SJSA1 (cell line): ENCODE measurements around the gene ANO6. TPM values are rescaled to one million over a fixed set of nuclear protein-coding genes. Genes with fewer than 3 reads are reported as not detected.

Experiments used
- DNase-seq, 2 experiments: peaks; one replicate each; pipeline ENCODE4 v3.0.0-alpha.2; 2015 to 2020; ENCODE audit warnings: low spot score in 2 of 2, low read depth in 1 of 2
- H3K27ac ChIP-seq: fragments of 250-450 bp; sonication (Bioruptor Pico); 2 replicates; pipeline ENCODE4 v1.5.1; 2020; ENCODE audit warnings: mild to moderate bottlenecking, moderate library complexity
- H3K27me3 ChIP-seq: fragments of 250-450 bp; sonication (Bioruptor Pico); replicated peaks from 2 replicates; pipeline ENCODE4 v1.5.1; 2020; ENCODE audit warnings: mild to moderate bottlenecking, moderate library complexity
- H3K36me3 ChIP-seq: fragments of 250-450 bp; sonication (Bioruptor Pico); 2 replicates; pipeline ENCODE4 v1.5.1; 2020; ENCODE audit warnings: mild to moderate bottlenecking
- H3K4me1 ChIP-seq: fragments of 250-450 bp; sonication (Bioruptor Pico); replicated peaks from 2 replicates; pipeline ENCODE4 v1.6.1; 2021; ENCODE audit warnings: mild to moderate bottlenecking
- H3K4me3 ChIP-seq: fragments of 250-450 bp; sonication (Bioruptor Pico); 2 replicates; pipeline ENCODE4 v1.5.1; 2020; ENCODE audit warnings: mild to moderate bottlenecking
- H3K9me3 ChIP-seq: fragments of 250-450 bp; sonication (Bioruptor Pico); replicated peaks from 2 replicates; pipeline ENCODE4 v1.5.1; 2020; ENCODE audit warnings: mild to moderate bottlenecking
- total RNA-seq: library from RNA; depleted of rRNA; stranded (reverse); fragments of >200 nt; shearing (Covaris generic); gene quantifications from 2 replicates; pipeline ENCODE4 v1.2.3, GENCODE V29; 2014

The ANO6 gene
- total RNA-seq, 1 experiment from 2014 or later: 88.8 TPM

GRCh38 chr12:45421736-45422135, 205.8 kb downstream of the ANO6 start:
- DNase-seq: no peak
- Histone ChIP-seq H3K27me3 (no peaks in the 10 kb centered on the region), H3K27ac (no peak overlapping the region), H3K4me1 (no peaks in the 10 kb centered on the region), H3K36me3 (peaks cover 41% of the 10 kb centered on the region), H3K9me3 (no peaks in the 10 kb centered on the region), H3K4me3 (no peak overlapping the region)

DNA sequence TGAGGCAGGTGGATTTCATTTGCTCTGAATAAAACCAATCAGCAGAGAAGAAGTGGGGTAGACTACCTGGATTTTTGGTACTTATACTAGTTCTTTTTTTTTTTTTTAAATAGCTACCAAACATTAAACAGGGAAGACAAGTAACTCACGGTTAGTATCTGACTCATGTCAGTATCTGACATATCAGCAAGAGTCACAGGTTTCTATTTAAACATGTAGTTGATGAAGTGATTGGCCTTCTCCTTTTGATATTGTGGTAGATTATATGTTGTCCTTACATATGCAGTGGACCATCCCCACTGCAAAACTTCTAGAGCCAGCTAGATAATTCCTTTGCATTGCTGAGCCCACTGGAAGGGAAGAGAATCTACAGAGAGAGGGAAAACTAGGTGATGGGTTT, 208.0 kb downstream of the ANO6 start:
- Histone ChIP-seq H3K36me3 (peaks cover 34% of the 10 kb centered on the region), H3K4me3 (no peak overlapping the region), H3K27ac (no peak overlapping the region), H3K4me1 (no peaks in the 10 kb centered on the region), H3K27me3 (no peaks in the 10 kb centered on the region), H3K9me3 (no peaks in the 10 kb centered on the region)
- no peak for DNase-seq

- H3K4me3 ChIP-seq: no peak overlapping the region
- no peaks in the 10 kb centered on the region for H3K27me3 ChIP-seq
- H3K9me3 ChIP-seq: no peaks in the 10 kb centered on the region
- H3K4me1 ChIP-seq: no peaks in the 10 kb centered on the region
- H3K27ac ChIP-seq: no peak overlapping the region
- H3K36me3 ChIP-seq: peaks cover 40% of the 10 kb centered on the region
- no peak for DNase-seq
Observed at GRCh38 chr12:45425426-45425825, 209.5 kb downstream of the ANO6 start.

GRCh38 chr12:45426294-45426693, 210.4 kb downstream of the ANO6 start:
- no peak for DNase-seq
- Histone ChIP-seq H3K36me3 (peaks cover 34% of the 10 kb centered on the region), H3K4me3 (no peak overlapping the region), H3K27ac (no peak overlapping the region), H3K27me3 (no peaks in the 10 kb centered on the region), H3K4me1 (no peaks in the 10 kb centered on the region), H3K9me3 (no peaks in the 10 kb centered on the region)

GRCh38 chr12:45427042-45427441, 211.1 kb downstream of the ANO6 start:
- H3K9me3 ChIP-seq: no peaks in the 10 kb centered on the region

DNA sequence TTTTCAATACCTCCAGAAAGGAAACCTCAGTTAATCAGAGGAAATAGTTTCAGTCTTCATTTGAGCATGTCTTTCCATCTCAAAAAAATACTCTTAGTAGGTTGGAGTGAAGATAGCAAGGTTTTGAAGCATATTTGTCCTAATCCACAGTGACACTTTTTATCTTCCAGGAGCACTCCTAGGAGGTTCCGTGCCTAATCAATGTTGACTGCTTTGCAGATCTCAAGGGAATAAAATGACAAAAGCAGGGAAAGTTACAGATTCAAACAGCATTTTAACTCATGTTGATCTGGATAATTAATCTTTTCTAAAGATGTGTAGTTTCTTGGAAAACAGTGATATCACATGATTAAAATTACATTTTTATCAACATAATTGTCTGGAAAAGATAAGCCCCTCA, 213.9 kb downstream of the ANO6 start:
- no peak for DNase-seq
- Histone ChIP-seq H3K27me3 (no peaks in the 10 kb centered on the region), H3K4me1 (no peaks in the 10 kb centered on the region), H3K27ac (no peak overlapping the region), H3K36me3 (peaks cover 20% of the 10 kb centered on the region), H3K9me3 (no peaks in the 10 kb centered on the region), H3K4me3 (no peak overlapping the region)

More at GRCh38 chr12:45427042-45427441, 211.1 kb downstream of the ANO6 start:
- Histone ChIP-seq H3K27ac (no peak overlapping the region), H3K27me3 (no peaks in the 10 kb centered on the region), H3K36me3 (peaks cover 31% of the 10 kb centered on the region), H3K4me3 (no peak overlapping the region), H3K4me1 (no peaks in the 10 kb centered on the region)
- no peak for DNase-seq

GRCh38 chr12:45431126-45431525, 215.2 kb downstream of the ANO6 start:
- DNase-seq: no peak
- Histone ChIP-seq H3K4me3 (no peak overlapping the region), H3K4me1 (no peaks in the 10 kb centered on the region), H3K36me3 (peaks cover 20% of the 10 kb centered on the region), H3K27me3 (no peaks in the 10 kb centered on the region), H3K27ac (no peak overlapping the region), H3K9me3 (no peaks in the 10 kb centered on the region)

- Histone ChIP-seq H3K9me3 (no peaks in the 10 kb centered on the region), H3K4me3 (no peak overlapping the region), H3K27me3 (no peaks in the 10 kb centered on the region), H3K36me3 (peaks cover 14% of the 10 kb centered on the region), H3K27ac (no peak overlapping the region), H3K4me1 (no peaks in the 10 kb centered on the region)
- DNase-seq: no peak
Observed at GRCh38 chr12:45432710-45433109, 216.8 kb downstream of the ANO6 start.

GRCh38 chr12:45433441-45433868, 217.6 kb downstream of the ANO6 start:
- no peaks in the 10 kb centered on the region for H3K27me3 ChIP-seq

DNA sequence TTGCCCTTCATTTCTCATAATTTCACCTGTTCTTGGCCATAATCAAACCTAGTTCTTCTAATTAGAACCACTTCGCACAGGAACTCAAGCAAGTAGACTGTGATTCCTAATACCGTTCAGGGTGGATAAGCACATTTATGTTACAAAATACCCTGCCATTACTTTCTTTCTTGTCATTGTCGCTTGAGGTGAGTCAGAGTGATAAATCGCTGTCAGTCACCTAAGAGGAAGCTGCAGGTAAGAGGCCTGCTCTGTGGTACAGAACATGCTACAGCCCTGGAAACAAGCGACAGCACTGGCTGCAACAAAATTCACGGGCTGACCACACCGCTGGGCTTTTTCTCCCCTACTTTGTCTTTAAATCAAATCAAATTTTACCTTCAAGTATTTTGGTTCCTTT, 218.2 kb downstream of the ANO6 start:
- H3K4me1 ChIP-seq: no peaks in the 10 kb centered on the region

More at GRCh38 chr12:45433441-45433868, 217.6 kb downstream of the ANO6 start:
- Histone ChIP-seq H3K9me3 (no peaks in the 10 kb centered on the region), H3K36me3 (peaks cover 10% of the 10 kb centered on the region), H3K27ac (no peak overlapping the region), H3K4me1 (no peaks in the 10 kb centered on the region), H3K4me3 (no peak overlapping the region)
- no peak for DNase-seq

GRCh38 chr12:45435945-45436710, 220.2 kb downstream of the ANO6 start:
- no peaks in the 10 kb centered on the region for H3K4me1 ChIP-seq
- DNase-seq: peak in 1 of 2 experiments; percentile 12
- H3K9me3 ChIP-seq: no peaks in the 10 kb centered on the region
- no peak overlapping the region for H3K4me3 ChIP-seq
- H3K27ac ChIP-seq: no peak overlapping the region
- H3K36me3 ChIP-seq: no peaks in the 10 kb centered on the region; the same call in 1 of the 2 replicates
- no peaks in the 10 kb centered on the region for H3K27me3 ChIP-seq

More for the DNA sequence above, 218.2 kb downstream of the ANO6 start:
- H3K4me3 ChIP-seq: no peak overlapping the region
- no peaks in the 10 kb centered on the region for H3K27me3 ChIP-seq
- no peak overlapping the region for H3K27ac ChIP-seq
- no peaks in the 10 kb centered on the region for H3K9me3 ChIP-seq
- H3K36me3 ChIP-seq: peaks cover 8% of the 10 kb centered on the region
- DNase-seq: no peak

- Histone ChIP-seq H3K27ac (no peak overlapping the region), H3K9me3 (0 out of 2 replicates have a peak, but pooled peaks cover 2% of the 10 kb centered on the region), H3K4me1 (no peaks in the 10 kb centered on the region), H3K4me3 (no peak overlapping the region), H3K36me3 (no peaks in the 10 kb centered on the region), H3K27me3 (no peaks in the 10 kb centered on the region)
- DNase-seq: no peak
Observed at GRCh38 chr12:45439039-45439438, 223.1 kb downstream of the ANO6 start.

- Histone ChIP-seq H3K36me3 (no peaks in the 10 kb centered on the region), H3K9me3 (0 out of 2 replicates have a peak, but pooled peaks cover 2% of the 10 kb centered on the region), H3K4me1 (no peaks in the 10 kb centered on the region), H3K4me3 (no peak overlapping the region), H3K27ac (no peak overlapping the region), H3K27me3 (no peaks in the 10 kb centered on the region)
- no peak for DNase-seq
Observed at GRCh38 chr12:45446013-45446412, 230.1 kb downstream of the ANO6 start.

GRCh38 chr12:45458238-45458637, 242.3 kb downstream of the ANO6 start:
- Histone ChIP-seq H3K4me1 (no peaks in the 10 kb centered on the region), H3K27me3 (peaks cover 3% of the 10 kb centered on the region; the same call in 1 of the 2 replicates), H3K27ac (no peak overlapping the region), H3K4me3 (no peak overlapping the region), H3K9me3 (no peaks in the 10 kb centered on the region), H3K36me3 (no peaks in the 10 kb centered on the region)
- DNase-seq: no peak
